NCI-H1092 (cell line): ENCODE data around the gene MAP2K7.
A peak's percentile ranks its signal among the peaks of the same experiment; 100 is the strongest.
"Not testable (repeated sequence)": the region's sequence is repeated elsewhere in the genome, so short reads cannot be mapped to it uniquely, and the experiment has no call there.

Source experiments
- DNase-seq: peaks from one replicate; lab custom pipeline; 2025; lab: John Stamatoyannopoulos, UW

MAP2K7 gene

GRCh38 chr19:7931221-7932061, 27.8 kb downstream of the MAP2K7 start:
- DNase-seq = no peak

- DNase-seq = no peak
Observed at GRCh38 chr19:7932276-7932929, 28.7 kb downstream of the MAP2K7 start.

- DNase-seq = no peak
Observed at GRCh38 chr19:7932930-7933300, 29.2 kb downstream of the MAP2K7 start.

GRCh38 chr19:7933411-7933810, 29.7 kb downstream of the MAP2K7 start:
- DNase-seq = no peak

- DNase-seq = no peak
Observed at GRCh38 chr19:7933828-7934725, 30.4 kb downstream of the MAP2K7 start.

GRCh38 chr19:7934766-7935165, 31.1 kb downstream of the MAP2K7 start:
- DNase-seq = no peak

- no peak for DNase-seq
Observed at GRCh38 chr19:7940841-7941240, 37.2 kb downstream of the MAP2K7 start.

- DNase-seq = no peak
Observed at GRCh38 chr19:7941895-7942596, 38.4 kb downstream of the MAP2K7 start.

GRCh38 chr19:7942981-7943443, 39.3 kb downstream of the MAP2K7 start:
- DNase-seq = no peak

- DNase-seq = peak; percentile 99
Observed at GRCh38 chr19:7943444-7944176, 39.9 kb downstream of the MAP2K7 start, which contains the start of gene TIMM44. TIMM44 (minus strand) TSS chr19:7943666; CDS start chr19:7943651, 15 bp downstream.

GRCh38 chr19:7944177-7944761, 40.6 kb downstream of the MAP2K7 start:
- peak; percentile 84 for DNase-seq

GRCh38 chr19:7947939-7948338, 44.3 kb downstream of the MAP2K7 start:
- no peak for DNase-seq

- DNase-seq = no peak
Observed at GRCh38 chr19:7953060-7953459, 49.4 kb downstream of the MAP2K7 start.

GRCh38 chr19:7953576-7953975, 49.9 kb downstream of the MAP2K7 start:
- no peak for DNase-seq

- no peak for DNase-seq
Observed at GRCh38 chr19:7955696-7956095, 52.0 kb downstream of the MAP2K7 start.

- no peak for DNase-seq
Observed at GRCh38 chr19:7959211-7959610, 55.5 kb downstream of the MAP2K7 start.

- not testable (repeated sequence) for DNase-seq
Observed at GRCh38 chr19:7961082-7961481, 57.4 kb downstream of the MAP2K7 start.

GRCh38 chr19:7961920-7962626, 58.4 kb downstream of the MAP2K7 start:
- no peak for DNase-seq

GRCh38 chr19:7962644-7963268, 59.1 kb downstream of the MAP2K7 start:
- DNase-seq = no peak
